K562 (cell line): ENCODE data around the gene NOL4L.

Experiments used
- CTCF ChIP-seq, 3 experiments: IDR thresholded peaks in 2 of 3; conservative IDR thresholded peaks in 1 of 3; 2 replicates each; pipeline ENCODE4 v1.5.1; 2011 to 2012; ENCODE audit warnings: low read length in 3 of 3, mild to moderate bottlenecking in 3 of 3, control low read depth in 2 of 3, improper control_type of control experiment in 1 of 3, inconsistent platforms in 1 of 3, low read depth in 1 of 3, mixed read lengths in 1 of 3, moderate library complexity in 1 of 3; ENCODE audit not compliant: insufficient read depth in 2 of 3
- HMG20A ChIP-seq: fragments of 450-650 bp; formaldehyde crosslinking; conservative IDR thresholded peaks from 2 replicates; pipeline ENCODE4 v1.4.0; 2020; ENCODE audit warnings: mild to moderate bottlenecking, mixed read lengths
- NFYB ChIP-seq: IDR thresholded peaks from 2 replicates; pipeline ENCODE4 v1.6.1; 2011; ENCODE audit warnings: mild to moderate bottlenecking, moderate library complexity; ENCODE audit not compliant: insufficient read length; ENCODE audit errors: extremely low read depth

- TF ChIP-seq CTCF (IDR thresholded peaks at IDR 0.05 in 2 of 3, conservative IDR thresholded peaks at IDR 0.05 in 1 of 3; ENCODE audit: insufficient read depth in 2 of 3, low read depth in 1 of 3, low read length in 3 of 3) (no peak), HMG20A (CRISPR knock-in tag) (no peak), NFYB (no peak)
These were observed 9.9 kb downstream of the NOL4L start for GRCh38 chr20:32575227-32575581.
